HPDE6-E6E7 (cell line): ENCODE results near the gene VAC14.

Experiments
- DNase-seq: peaks from one replicate; pipeline ENCODE4 v3.0.0; 2011; ENCODE audit warnings: missing footprints; ENCODE audit errors: extremely low spot score

VAC14 gene

GRCh38 chr16:70760221-70760620 is 40.7 kb downstream of the VAC14 start:
- DNase-seq, result no peak

- DNase-seq, result no peak
These were observed 41.3 kb downstream of the VAC14 start for GRCh38 chr16:70759666-70760065.

GRCh38 chr16:70758786-70759185 is 42.2 kb downstream of the VAC14 start:
- DNase-seq, result no peak

GRCh38 chr16:70757183-70757582 is 43.8 kb downstream of the VAC14 start:
- no peak for DNase-seq

GRCh38 chr16:70756071-70756470 is 44.9 kb downstream of the VAC14 start:
- no peak for DNase-seq

GRCh38 chr16:70754851-70755600 is 45.9 kb downstream of the VAC14 start:
- no peak for DNase-seq

GRCh38 chr16:70754371-70754770 is 46.6 kb downstream of the VAC14 start:
- no peak for DNase-seq

- no peak for DNase-seq
These were observed 47.1 kb downstream of the VAC14 start for GRCh38 chr16:70753694-70754325.

- no peak for DNase-seq
These were observed 47.7 kb downstream of the VAC14 start for GRCh38 chr16:70753228-70753627.

GRCh38 chr16:70752426-70752825 is 48.5 kb downstream of the VAC14 start:
- no peak for DNase-seq

- no peak for DNase-seq
These were observed 49.4 kb downstream of the VAC14 start for GRCh38 chr16:70751593-70751992.

- DNase-seq, result no peak
These were observed 50.0 kb downstream of the VAC14 start for GRCh38 chr16:70750893-70751467.

- DNase-seq, result no peak
These were observed 51.0 kb downstream of the VAC14 start for GRCh38 chr16:70749681-70750601.

- no peak for DNase-seq
These were observed 51.8 kb downstream of the VAC14 start for GRCh38 chr16:70749006-70749678.

GRCh38 chr16:70747703-70748631 is 53.0 kb downstream of the VAC14 start:
- DNase-seq, result peak; percentile 34

GRCh38 chr16:70746708-70747424 is 54.1 kb downstream of the VAC14 start:
- peak; percentile 93 for DNase-seq

GRCh38 chr16:70746040-70746707 is 54.8 kb downstream of the VAC14 start:
- peak; percentile 65 for DNase-seq

- no peak for DNase-seq
These were observed 55.4 kb downstream of the VAC14 start for GRCh38 chr16:70745536-70746025.

- no peak for DNase-seq
These were observed 56.6 kb downstream of the VAC14 start for GRCh38 chr16:70744366-70744765.
